ENCODE measurements around the gene ADIPOR2. TPM values are rescaled to one million over a fixed set of nuclear protein-coding genes. Genes with fewer than 3 reads are reported as not detected.

The ADIPOR2 gene
- total and polyA plus RNA-seq, 2 donors (not counting 1 experiment from before 2014, with no cell fraction given), result 9.2 to 35.9 TPM

DNA sequence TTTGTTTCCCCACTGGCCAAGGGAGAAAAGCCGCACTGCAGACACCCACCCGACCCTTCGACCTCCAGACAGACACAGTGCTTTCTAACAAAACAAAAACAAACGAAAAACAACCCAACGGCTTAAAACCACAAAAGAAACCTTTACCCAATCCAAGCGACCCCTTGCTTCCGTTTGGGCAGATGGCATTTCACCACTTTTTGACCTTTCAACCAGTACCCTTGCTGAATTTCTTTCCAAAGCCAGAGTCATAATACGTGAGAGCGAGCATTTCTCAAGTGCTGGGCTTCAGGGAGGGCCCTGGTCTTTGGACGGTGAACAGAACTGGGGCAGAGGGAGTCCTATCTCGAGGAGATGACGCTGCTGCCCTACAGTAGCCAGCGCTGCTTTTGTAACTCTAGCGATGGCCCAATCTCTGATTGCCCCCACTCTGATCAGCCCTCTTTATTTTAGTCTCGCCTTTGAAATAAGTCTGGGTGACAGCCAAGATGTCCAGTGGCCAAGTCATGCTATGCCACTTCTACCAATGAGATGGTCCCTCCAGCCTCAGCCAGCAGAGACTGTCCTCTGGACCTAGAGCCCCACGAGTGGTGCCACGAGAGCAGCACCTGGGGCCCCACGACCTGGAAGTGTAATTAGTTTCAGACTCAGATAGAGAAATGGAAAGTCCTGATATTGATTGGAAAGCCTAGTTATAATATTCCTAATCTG is 21.9 kb upstream of the ADIPOR2 start:
- no peak overlapping the region for H3K27ac ChIP-seq (ENCODE audit: low read length in 2 of 2)
- H3K4me1 ChIP-seq (ENCODE audit: control insufficient read depth in 2 of 2, insufficient read depth in 2 of 2, low read length in 2 of 2), result peaks cover 10 to 13% of the 10 kb centered on the region in 2 donors
- intact Hi-C loops (cut with micrococcal nuclease), result no loop called here
- ATAC-seq (ENCODE audit: low read depth) (no peak), DNase-seq (no peak)
- peak overlapping the region; percentile 10 for H3K4me2 ChIP-seq (replicated peaks; ENCODE audit: low read depth, low read length, poor library complexity, severe bottlenecking)
- POLR2A ChIA-PET, result no interaction called here
- H3K27me3 Mint-ChIP-seq, result no peaks in the 10 kb centered on the region
- no peak overlapping the region for H3K9ac ChIP-seq (ENCODE audit: low read length)
- H3K4me3 ChIP-seq (ENCODE audit: control extremely low read depth in 1 of 5, extremely low read depth in 1 of 5, insufficient read depth in 1 of 5, low read depth in 2 of 5, low read length in 4 of 5), result no peak overlapping the region
- 17% methylated on average over 18 of the region's 18 CpGs for WGBS (ENCODE audit: insufficient coverage)
- no peaks in the 10 kb centered on the region for H3K9me3 ChIP-seq (ENCODE audit: control extremely low read depth in 1 of 3, control insufficient read depth in 2 of 3, insufficient read depth in 1 of 3, low read length in 2 of 3)
- no peaks in the 10 kb centered on the region for H4K20me1 ChIP-seq (ENCODE audit: control insufficient read depth, insufficient read depth, low read length, poor library complexity, severe bottlenecking)
- no peaks in the 10 kb centered on the region for H3K27me3 ChIP-seq (replicated peaks in 1 of 4; ENCODE audit: control extremely low read depth in 1 of 4, control insufficient read depth in 3 of 4, insufficient read depth in 4 of 4, low read length in 3 of 4)
- H3K36me3 ChIP-seq (replicated peaks in 1 of 2; ENCODE audit: control extremely low read depth in 1 of 2, control insufficient read depth in 1 of 2, extremely low read depth in 1 of 2, insufficient read depth in 2 of 2, low read length in 1 of 2), result no peaks in the 10 kb centered on the region
- CTCF ChIA-PET, result interaction anchor here (0.9 to 3.8 kb wide), 2 partner anchors 14 to 16 kb away, joined by 3 to 16 read pairs; no protein-coding TSS in a partner anchor
- no peaks in the 10 kb centered on the region for H3K9me3 Mint-ChIP-seq (ENCODE audit: insufficient read depth)
- H3K4me3 Mint-ChIP-seq, result peak overlapping the region; percentile 30
- H3K4me1 Mint-ChIP-seq, result peaks cover 18% of the 10 kb centered on the region
- H2AFZ ChIP-seq (ENCODE audit: insufficient read depth, low read depth, low read length, poor library complexity, severe bottlenecking), result peak overlapping the region; percentile 54
- no peaks in the 10 kb centered on the region for H3K79me2 ChIP-seq (ENCODE audit: control insufficient read depth, insufficient read depth, low read length)
- no peak overlapping the region for H3K27ac Mint-ChIP-seq
- TF ChIP-seq EZH2 (IDR thresholded peaks at IDR 0.05; ENCODE audit: borderline replicate concordance, insufficient read depth, low read depth, low read length, poor library complexity, severe bottlenecking), result no peak
- TF ChIP-seq CTCF (IDR thresholded peaks at IDR 0.05), result no peak

All from B cell (primary cell).